ENCODE data around the gene CCDC51. TPM values are rescaled to one million over a fixed set of nuclear protein-coding genes. Genes with fewer than 3 reads are reported as not detected.
A peak's percentile ranks its signal among the peaks of the same experiment; 100 is the strongest.

CCDC51 gene
- total and polyA plus RNA-seq, 2 of the 13 experiments (the other 11 are each of a cell fraction or from before 2014, with no cell fraction given), result 18.1 to 29.4 TPM

GRCh38 chr3:48413086-48413485 is 26.8 kb downstream of the CCDC51 start (continued):
- TF ChIP-seq ZNF121 (CRISPR knock-in tag; IDR thresholded peaks at IDR 0.05), result no peak
- peak; percentile 64 for TF ChIP-seq RBM22 (optimal IDR thresholded peaks at IDR 0.05; ENCODE audit: low read length)
- TF ChIP-seq ZNF883 (CRISPR knock-in tag; IDR thresholded peaks at IDR 0.05; ENCODE audit: not compliant biosample characterization), result no peak
- no peak for TF ChIP-seq NFE2L2 (IDR thresholded peaks at IDR 0.05; ENCODE audit: low read length)

GRCh38 chr3:48412375-48413001 is 27.4 kb downstream of the CCDC51 start:
- TF ChIP-seq AGO2 (optimal IDR thresholded peaks at IDR 0.05; ENCODE audit: low read depth, low read length) (peak; percentile 78), RBFOX2 (IDR thresholded peaks at IDR 0.05; ENCODE audit: low read depth, low read length) (0 out of 2 replicates have a peak, but pooled peaks have one; percentile 17), IRF9 (CRISPR knock-in tag; IDR thresholded peaks at IDR 0.05; ENCODE audit: borderline replicate concordance) (no peak)
- Histone ChIP-seq H3K27ac (ENCODE audit: extremely low read length, insufficient read depth, low read length) (no peak overlapping the region), H3K9ac (ENCODE audit: insufficient read depth, low read depth, low read length) (no peak overlapping the region), H3K36me3 (replicated peaks in 1 of 2; ENCODE audit: control insufficient read depth in 1 of 2, insufficient read depth in 2 of 2, low read length in 2 of 2) (peaks cover 78 to 100% of the 10 kb centered on the region in 2 experiments), H3K27me3 (ENCODE audit: control insufficient read depth in 1 of 2, insufficient read depth in 2 of 2, low read length in 2 of 2) (no peaks in the 10 kb centered on the region), H2AFZ (ENCODE audit: low read length) (no peak overlapping the region), H3K79me2 (ENCODE audit: insufficient read depth, low read length) (no peaks in the 10 kb centered on the region), H3K4me3 (replicated peaks in 1 of 3; ENCODE audit: insufficient read depth in 1 of 3, low read depth in 2 of 3, low read length in 3 of 3) (no peak overlapping the region), H3K4me1 (ENCODE audit: insufficient read depth, low read length) (no peaks in the 10 kb centered on the region), H3K9me3 (ENCODE audit: low read length) (no peaks in the 10 kb centered on the region), H4K20me1 (ENCODE audit: insufficient read depth, low read length) (peaks cover 16% of the 10 kb centered on the region; the same call in 1 of the 2 replicates), H3K4me2 (ENCODE audit: low read depth, low read length) (no peak overlapping the region)
- DNase-seq (ENCODE audit: low spot score), result no peak
- POLR2A ChIA-PET, result interaction anchor here (1.4 kb wide), 1 partner anchor 23 kb away, joined by 4 read pairs; no protein-coding TSS in a partner anchor
- intact Hi-C loops (cut with micrococcal nuclease; ENCODE audit: unreplicated experiment) (no loop called here), in situ Hi-C loops (cut with HindIII; ENCODE audit: extremely low pct_ligation_motif_present, low pct_unique_long_range_greater_than_20kb) (no loop called here)
- BruUV-seq (replicated peaks), result no TSS peak
- CTCF ChIA-PET (ENCODE audit: low intra/inter-chr PET ratio, low total read pairs), result no interaction called here
- whole genome bisulfite sequencing (ENCODE audit: low lambda C conversion rate), result 98% methylated on average over 16 of the region's 19 CpGs
- ATAC-seq, result no peak
- FAIRE-seq, result no peak

All from HepG2 (cell line).